K562 (cell line): ENCODE data around the gene MSH4. TPM values are rescaled to one million over a fixed set of nuclear protein-coding genes. Genes with fewer than 3 reads are reported as not detected.

Source experiments
- CHD4 ChIP-seq: fragments of 200-600 bp; sonication (generic); IDR thresholded peaks from 3 replicates; pipeline ENCODE4 v1.6.1; 2012; ENCODE audit warnings: low read depth, mild to moderate bottlenecking, mixed read lengths, low read length, inconsistent platforms; ENCODE audit not compliant: insufficient read depth, insufficient replicate concordance, poor library complexity, severe bottlenecking
- CUX1 ChIP-seq: fragments of 200-800 bp; sonication (Bioruptor generic); IDR thresholded peaks from 2 replicates; pipeline ENCODE4 v1.6.1; 2016; ENCODE audit warnings: missing genetic modification characterization, missing compliant biosample characterization
- ELK1 ChIP-seq: sonication (generic); formaldehyde crosslinking; IDR thresholded peaks from 2 replicates; pipeline ENCODE4 v1.8.1; 2022; ENCODE audit warnings: missing genetic modification reagents
- GATAD2A ChIP-seq: fragments of 450-650 bp; IDR thresholded peaks from 2 replicates; pipeline ENCODE4 v1.6.1; 2017
- NFIC ChIP-seq: fragments of 450-650 bp; IDR thresholded peaks from 2 replicates; pipeline ENCODE4 v1.6.1; 2017; ENCODE audit warnings: mild to moderate bottlenecking, inconsistent platforms
- RFX5 ChIP-seq: IDR thresholded peaks from 2 replicates; pipeline ENCODE4 v1.6.1; 2011; ENCODE audit warnings: low read depth, mild to moderate bottlenecking, improper control_type of control experiment, low read length
- SFPQ ChIP-seq: fragments of 200-400 bp; formaldehyde crosslinking; IDR thresholded peaks from 2 replicates; pipeline ENCODE4 v1.6.1; 2017; ENCODE audit warnings: mild to moderate bottlenecking, low read depth, low read length, moderate library complexity
- STAT5A ChIP-seq: IDR thresholded peaks from 2 replicates; pipeline ENCODE4 v1.6.1; 2012; ENCODE audit warnings: low read length, inconsistent platforms, borderline replicate concordance
- TCF7L2 ChIP-seq: fragments of 150-350 bp; IDR thresholded peaks from 2 replicates; pipeline ENCODE4 v1.6.1; 2016; ENCODE audit warnings: low read depth, mild to moderate bottlenecking, low read length, moderate library complexity
- TEAD2 ChIP-seq: fragments of 450-650 bp; IDR thresholded peaks from 2 replicates; pipeline ENCODE4 v1.6.1; 2016; ENCODE audit warnings: missing genetic modification characterization, control low read depth, missing compliant biosample characterization
- ZBTB12 ChIP-seq: fragments of 250-450 bp; sonication (Bioruptor Pico); IDR thresholded peaks from 2 replicates; pipeline ENCODE4 v1.4.0; 2020
- ZBTB26 ChIP-seq: fragments of 450-650 bp; formaldehyde crosslinking; IDR thresholded peaks from 2 replicates; pipeline ENCODE4 v1.4.0; 2022; ENCODE audit warnings: missing genetic modification characterization
- ZNF174 ChIP-seq: fragments of 250-450 bp; sonication (Bioruptor Pico); IDR thresholded peaks from 2 replicates; pipeline ENCODE4 v1.4.0; 2020; ENCODE audit warnings: mild to moderate bottlenecking
- ZSCAN29 ChIP-seq: fragments of 450-650 bp; IDR thresholded peaks from 2 replicates; pipeline ENCODE4 v1.6.1; 2017
- polyA plus RNA-seq, 8 experiments: library from polyadenylated mRNA; depleted of rRNA in 4 of 8; stranded (reverse) in 5 of 8; unstranded in 3 of 8; fragments of >200 nt; fragmentation: Nextera tagmentation in 2 of 8; fragmentation: Illumina TruSeq in 1 of 8; extraction: Ambion mirVana in 2 of 8; extraction: Trizol in 1 of 8; gene quantifications; 2 replicates each; pipeline versions ENCODE4 v1.2.1 to v1.2.3, GENCODE V29; 2011 to 2014; ENCODE audit warnings: inconsistent platforms in 1 of 8, missing spikeins in 1 of 8
- total RNA-seq, 7 experiments: library from RNA; depleted of rRNA in 6 of 7; stranded (reverse); fragments of >200 nt in 6 of 7; fragmentation: Illumina TruSeq in 2 of 7; extraction: Trizol in 2 of 7; gene quantifications; 2 replicates each; pipeline versions ENCODE4 v1.2.1 to v1.2.3, GENCODE V29; 2011 to 2021; ENCODE audit warnings: low replicate concordance in 1 of 7

Gene MSH4
- total and polyA plus RNA-seq, 9 of the 15 experiments (the other 6 are each of a cell fraction or from before 2014, with no cell fraction given) = 0.04 to 0.18 (median 0.12) TPM; not detected in 4

GRCh38 chr1:75785983-75786853 lies 10.5 kb upstream of the MSH4 start, which contains the start of gene RABGGTB (continued):
- no peak for TF ChIP-seq SFPQ
- no peak for TF ChIP-seq CHD4
- TF ChIP-seq ZBTB26 = no peak
- no peak for TF ChIP-seq GATAD2A
- no peak for TF ChIP-seq ZSCAN29
- TF ChIP-seq STAT5A = no peak
- TF ChIP-seq TCF7L2 = no peak
- no peak for TF ChIP-seq TEAD2
- no peak for TF ChIP-seq ZNF174 (CRISPR knock-in tag)
- no peak for TF ChIP-seq ZBTB12 (CRISPR knock-in tag)
- TF ChIP-seq NFIC = peak; percentile 45; the same call in 1 of the 2 replicates
- 0 out of 2 replicates have a peak, but pooled peaks have one; percentile 57 for TF ChIP-seq CUX1 (CRISPR knock-in tag)
- no peak for TF ChIP-seq ELK1 (CRISPR knock-in tag)
- peak; percentile 40; the same call in 1 of the 2 replicates for TF ChIP-seq RFX5
